Activated CD8-positive, alpha-beta memory T cell treated with anti-CD3 and anti-CD28 coated beads, Interleukin-2, amount 50 U/mL, for 24 hours (primary cell): ENCODE data around the gene CSMD2.

Source experiments
- DNase-seq: peaks from one replicate; pipeline ENCODE4 v3.0.0-alpha.2; 2020; ENCODE audit errors: extremely low read depth

Gene CSMD2

GRCh38 chr1:33602271-33602670 lies 562.8 kb downstream of the CSMD2 start:
- DNase-seq: no peak

GRCh38 chr1:33601751-33602150 lies 563.3 kb downstream of the CSMD2 start:
- DNase-seq: no peak

GRCh38 chr1:33599516-33600115 lies 565.4 kb downstream of the CSMD2 start:
- no peak for DNase-seq

- no peak for DNase-seq
Measured at GRCh38 chr1:33588726-33589125, 576.3 kb downstream of the CSMD2 start.

GRCh38 chr1:33586795-33587194 lies 578.2 kb downstream of the CSMD2 start:
- no peak for DNase-seq

GRCh38 chr1:33586106-33586505 lies 578.9 kb downstream of the CSMD2 start:
- DNase-seq: no peak

- DNase-seq: no peak
Measured at GRCh38 chr1:33583567-33583966, 581.5 kb downstream of the CSMD2 start.

- DNase-seq: no peak
Measured at GRCh38 chr1:33578557-33579448, 586.2 kb downstream of the CSMD2 start.

GRCh38 chr1:33577663-33578062 lies 587.4 kb downstream of the CSMD2 start:
- DNase-seq: no peak

GRCh38 chr1:33576821-33577599 lies 588.0 kb downstream of the CSMD2 start:
- no peak for DNase-seq

- no peak for DNase-seq
Measured at GRCh38 chr1:33575324-33575879, 589.6 kb downstream of the CSMD2 start.

GRCh38 chr1:33573661-33574060 lies 591.4 kb downstream of the CSMD2 start:
- DNase-seq: no peak

- DNase-seq: no peak
Measured at GRCh38 chr1:33572387-33572786, 592.6 kb downstream of the CSMD2 start.

- DNase-seq: no peak
Measured at GRCh38 chr1:33569331-33569730, 595.7 kb downstream of the CSMD2 start.

- DNase-seq: no peak
Measured at GRCh38 chr1:33563699-33564098, 601.3 kb downstream of the CSMD2 start.

GRCh38 chr1:33562563-33562962 lies 602.5 kb downstream of the CSMD2 start:
- DNase-seq: no peak

GRCh38 chr1:33561576-33561975 lies 603.5 kb downstream of the CSMD2 start:
- no peak for DNase-seq

- no peak for DNase-seq
Measured at GRCh38 chr1:33560680-33561079, 604.4 kb downstream of the CSMD2 start.

GRCh38 chr1:33548721-33549120 lies 616.3 kb downstream of the CSMD2 start:
- DNase-seq: no peak

GRCh38 chr1:33548319-33548718 lies 616.7 kb downstream of the CSMD2 start:
- no peak for DNase-seq

- DNase-seq: no peak
Measured at GRCh38 chr1:33547576-33547975, 617.5 kb downstream of the CSMD2 start.

- no peak for DNase-seq
Measured at GRCh38 chr1:33541966-33542365, 623.1 kb downstream of the CSMD2 start.
